Mesenchymal stem cell (in vitro differentiated cells and primary cell): ENCODE data around the gene ADAMTSL5.

Experiments
- DNase-seq: peaks from one replicate; pipeline ENCODE4 v3.0.0-alpha.2; 2013
- H2AFZ ChIP-seq: one replicate; pipeline ENCODE4 v1.6.1; 2013; ENCODE audit warnings: low read depth, mild to moderate bottlenecking, control low read depth, inconsistent platforms, low read length, moderate library complexity
- H2AK5ac ChIP-seq: 2 replicates; pipeline ENCODE4 v1.6.1; 2013; ENCODE audit warnings: low read length, moderate library complexity, mild to moderate bottlenecking, inconsistent platforms; ENCODE audit not compliant: severe bottlenecking
- H2BK120ac ChIP-seq: one replicate; pipeline ENCODE4 v1.6.1; 2013; ENCODE audit warnings: low read depth, mild to moderate bottlenecking, inconsistent platforms, low read length, moderate library complexity
- H2BK12ac ChIP-seq, 2 experiments: one replicate each; pipeline ENCODE4 v1.6.1; 2013; ENCODE audit warnings: inconsistent platforms in 2 of 2, low read length in 2 of 2, mild to moderate bottlenecking in 2 of 2, moderate library complexity in 2 of 2, control low read depth in 1 of 2
- H2BK15ac ChIP-seq: one replicate; pipeline ENCODE4 v1.6.1; 2013; ENCODE audit warnings: mild to moderate bottlenecking, low read depth, inconsistent platforms; ENCODE audit not compliant: poor library complexity, severe bottlenecking
- H2BK5ac ChIP-seq: 2 replicates; pipeline ENCODE4 v1.6.1; 2013; ENCODE audit warnings: low read depth, mild to moderate bottlenecking, low read length, control low read depth, inconsistent platforms; ENCODE audit not compliant: poor library complexity, severe bottlenecking
- H3K14ac ChIP-seq, 2 experiments: one replicate each; pipeline ENCODE4 v1.6.1; 2013; ENCODE audit warnings: inconsistent platforms in 2 of 2, low read length in 2 of 2, control low read depth in 1 of 2, mild to moderate bottlenecking in 1 of 2, moderate library complexity in 1 of 2
- H3K18ac ChIP-seq, 2 experiments: one replicate each; pipeline ENCODE4 v1.6.1; 2013; ENCODE audit warnings: inconsistent platforms in 2 of 2, low read length in 2 of 2, control low read depth in 1 of 2, low read depth in 1 of 2, mild to moderate bottlenecking in 1 of 2
- H3K23ac ChIP-seq, 2 experiments: one replicate each; pipeline ENCODE4 v1.6.1; 2013; ENCODE audit warnings: inconsistent platforms in 2 of 2, low read length in 2 of 2, mild to moderate bottlenecking in 2 of 2, moderate library complexity in 2 of 2, control low read depth in 1 of 2
- H3K27ac ChIP-seq: 2 replicates; pipeline ENCODE4 v1.5.1; 2013; ENCODE audit warnings: mild to moderate bottlenecking, moderate library complexity, low read length, control low read depth, inconsistent platforms; ENCODE audit not compliant: poor library complexity, severe bottlenecking
- H3K27me3 ChIP-seq, 2 experiments: 2 replicates each; pipeline versions ENCODE4 v1.6.1 to v1.7.0; 2013; ENCODE audit warnings: low read length in 2 of 2, mild to moderate bottlenecking in 2 of 2, moderate library complexity in 2 of 2, control low read depth in 1 of 2, inconsistent platforms in 1 of 2; ENCODE audit not compliant: control insufficient read depth in 1 of 2, insufficient read depth in 1 of 2
- H3K36me3 ChIP-seq, 2 experiments: 2 replicates each; pipeline versions ENCODE4 v1.6.1 to v1.7.0; 2013; ENCODE audit warnings: low read length in 2 of 2, control low read depth in 1 of 2, inconsistent platforms in 1 of 2, low read depth in 1 of 2, mild to moderate bottlenecking in 1 of 2; ENCODE audit not compliant: insufficient read depth in 2 of 2, control insufficient read depth in 1 of 2
- H3K4ac ChIP-seq, 2 experiments: one replicate each; pipeline ENCODE4 v1.6.1; 2013; ENCODE audit warnings: inconsistent platforms in 2 of 2, low read length in 2 of 2, mild to moderate bottlenecking in 2 of 2, moderate library complexity in 2 of 2, control low read depth in 1 of 2, low read depth in 1 of 2
- H3K4me1 ChIP-seq: 2 replicates; pipeline ENCODE4 v1.6.1; 2013; ENCODE audit warnings: low read depth, low read length, control low read depth; ENCODE audit not compliant: control insufficient read depth, insufficient read depth
- H3K4me2 ChIP-seq: 2 replicates; pipeline ENCODE4 v1.6.1; 2013; ENCODE audit warnings: low read length, mild to moderate bottlenecking, inconsistent platforms; ENCODE audit not compliant: poor library complexity, severe bottlenecking
- H3K4me3 ChIP-seq, 2 experiments: 2 replicates each; pipeline versions ENCODE4 v1.5.1 to v1.7.0; 2013; ENCODE audit warnings: low read length in 2 of 2, mild to moderate bottlenecking in 2 of 2, control low read depth in 1 of 2, low read depth in 1 of 2; ENCODE audit not compliant: insufficient read depth in 1 of 2
- H3K79me1 ChIP-seq: replicated peaks from 2 replicates; pipeline ENCODE4 v1.6.1; 2013; ENCODE audit warnings: mild to moderate bottlenecking, control low read depth, low read length, inconsistent platforms; ENCODE audit not compliant: poor library complexity, severe bottlenecking
- H3K9ac ChIP-seq: 2 replicates; pipeline ENCODE4 v1.7.0; 2013; ENCODE audit warnings: mild to moderate bottlenecking, low read length, moderate library complexity
- H3K9me3 ChIP-seq: 2 replicates; pipeline ENCODE4 v1.7.0; 2013; ENCODE audit warnings: mild to moderate bottlenecking, low read length; ENCODE audit not compliant: control insufficient read depth
- H4K8ac ChIP-seq: one replicate; pipeline ENCODE4 v1.6.1; 2013; ENCODE audit warnings: inconsistent platforms, mild to moderate bottlenecking, low read length, moderate library complexity
- H4K91ac ChIP-seq: one replicate; pipeline ENCODE4 v1.6.1; 2013; ENCODE audit warnings: mild to moderate bottlenecking, low read length, inconsistent platforms
- WGBS: methylation state at CpG from one replicate; pipeline ENCODE4 v1.1.7; 2013; ENCODE audit warnings: mixed read lengths; 5-methylcytosine and 5-hydroxymethylcytosine counted together

ADAMTSL5 gene

DNA sequence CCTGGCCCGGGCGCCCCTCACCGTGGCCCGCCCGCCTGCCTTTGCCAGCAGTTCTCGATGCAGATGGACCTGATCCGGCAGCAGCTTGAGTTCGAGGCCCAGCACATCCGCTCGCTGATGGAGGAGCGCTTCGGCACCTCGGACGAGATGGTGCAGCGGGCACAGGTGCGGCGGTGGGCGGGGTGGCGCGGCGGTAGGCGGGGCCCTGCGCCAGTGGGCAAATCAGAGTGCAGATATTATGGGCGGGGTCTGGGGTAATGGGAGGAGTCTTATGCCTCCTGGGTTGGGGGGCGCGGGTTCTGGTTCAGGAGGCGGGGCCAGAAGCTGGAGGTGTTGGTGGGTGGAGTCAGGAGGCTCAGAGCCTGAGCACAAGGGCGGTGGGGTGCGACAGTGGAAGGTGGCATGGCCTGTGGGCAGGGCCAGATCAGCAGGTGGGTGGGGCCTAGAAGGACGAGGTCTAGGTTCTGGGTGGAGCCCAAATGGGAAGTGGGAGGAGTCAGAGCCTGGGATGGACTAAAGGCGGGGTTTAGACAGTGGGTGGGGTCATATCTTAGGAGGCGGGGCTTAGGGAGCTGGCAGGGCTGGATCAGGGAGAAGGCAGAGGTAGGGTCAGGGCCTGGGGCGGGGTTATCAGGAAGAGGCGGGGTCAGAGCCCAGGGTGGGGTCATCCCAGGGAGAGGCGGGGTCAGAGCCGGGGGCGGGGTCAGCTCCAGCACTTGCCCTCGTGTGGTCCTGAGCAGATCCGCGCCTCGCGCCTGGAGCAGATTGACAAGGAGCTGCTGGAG, 57.3 kb downstream of the ADAMTSL5 start:
- Histone ChIP-seq H4K91ac (no peak overlapping the region), H3K79me1 (no peaks in the 10 kb centered on the region), H3K27ac (no peak overlapping the region), H4K8ac (no peak overlapping the region), H2BK12ac (no peak overlapping the region), H2AK5ac (no peak overlapping the region), H3K4ac (no peak overlapping the region), H3K9me3 (no peaks in the 10 kb centered on the region), H2BK5ac (no peak overlapping the region), H2BK120ac (no peak overlapping the region), H3K36me3 (peaks cover 0 to 12% of the 10 kb centered on the region in 2 experiments), H3K27me3 (peaks cover 55 to 79% of the 10 kb centered on the region in 2 experiments), H3K4me1 (peaks cover 13% of the 10 kb centered on the region), H3K4me2 (no peak overlapping the region), H2AFZ (no peak overlapping the region), H3K23ac (no peak overlapping the region), H2BK15ac (no peak overlapping the region), H3K4me3 (no peak overlapping the region), H3K18ac (no peak overlapping the region), H3K9ac (no peak overlapping the region), H3K14ac (no peak overlapping the region)
- 31% methylated on average over 42 of the region's 42 CpGs for WGBS
- DNase-seq: peak; percentile 54
